Fibroblast of villous mesenchyme (primary cell): ENCODE data around the gene PIEZO2. TPM values are rescaled to one million over a fixed set of nuclear protein-coding genes. Genes with fewer than 3 reads are reported as not detected.

ENCODE experiments used
- DNase-seq: peaks from one replicate; pipeline ENCODE4 v3.0.0-alpha.2; 2010; ENCODE audit warnings: low read depth
- H3K4me3 ChIP-seq: 2 replicates; pipeline ENCODE4 v1.5.1; 2011; ENCODE audit warnings: low read depth, mild to moderate bottlenecking, low read length
- CTCF ChIP-seq: IDR thresholded peaks from 2 replicates; pipeline ENCODE4 v1.5.1; 2012; ENCODE audit warnings: low read depth, mild to moderate bottlenecking, low read length; ENCODE audit not compliant: insufficient read depth
- total RNA-seq: library from RNA; depleted of rRNA; stranded (reverse); fragments of >200 nt; gene quantifications from 2 replicates; pipeline ENCODE4 v1.2.3, GENCODE V29; 2012

Gene PIEZO2
- total RNA-seq, 1 donor, result 1.7 TPM

- no peak for TF ChIP-seq CTCF
- no peak overlapping the region for H3K4me3 ChIP-seq
- peak; percentile 25 for DNase-seq
Observed at GRCh38 chr18:11091746-11092145, 57.6 kb downstream of the PIEZO2 start.

GRCh38 chr18:11089931-11090715, 59.2 kb downstream of the PIEZO2 start:
- no peak for TF ChIP-seq CTCF
- no peak for DNase-seq
- H3K4me3 ChIP-seq, result no peak overlapping the region

- no peak for DNase-seq
- H3K4me3 ChIP-seq, result no peak overlapping the region
Observed at GRCh38 chr18:11081009-11081532, 68.3 kb downstream of the PIEZO2 start.

GRCh38 chr18:11078491-11078890, 70.9 kb downstream of the PIEZO2 start:
- DNase-seq, result peak; percentile 19
- no peak for TF ChIP-seq CTCF
- H3K4me3 ChIP-seq, result no peak overlapping the region

More at GRCh38 chr18:11081009-11081532, 68.3 kb downstream of the PIEZO2 start:
- TF ChIP-seq CTCF, result no peak

- H3K4me3 ChIP-seq, result no peak overlapping the region
- no peak for TF ChIP-seq CTCF
- no peak for DNase-seq
Observed at GRCh38 chr18:11077548-11078187, 71.7 kb downstream of the PIEZO2 start.

GRCh38 chr18:11074889-11075288, 74.5 kb downstream of the PIEZO2 start:
- peak; percentile 37 for DNase-seq
- no peak overlapping the region for H3K4me3 ChIP-seq
- no peak for TF ChIP-seq CTCF
